G401 (cell line): ENCODE data around the gene THOC1. TPM values are rescaled to one million over a fixed set of nuclear protein-coding genes. Genes with fewer than 3 reads are reported as not detected.

Source experiments
- DNase-seq: peaks from one replicate; pipeline ENCODE4 v3.0.0-alpha.2; 2015; ENCODE audit warnings: low spot score
- in situ Hi-C: cut with HindIII; loops from 2 replicates; pipeline ENCODE4 v1.10.0; 2016; ENCODE audit warnings: low sequenced_read_pairs, mixed read lengths
- total RNA-seq: library from RNA; depleted of rRNA; stranded (reverse); fragments of >200 nt; shearing (Covaris generic); gene quantifications from 2 replicates; pipeline ENCODE4 v1.2.3, GENCODE V29; 2014

The THOC1 gene
- total RNA-seq, 1 experiment from 2014 or later: 63.2 TPM

DNA sequence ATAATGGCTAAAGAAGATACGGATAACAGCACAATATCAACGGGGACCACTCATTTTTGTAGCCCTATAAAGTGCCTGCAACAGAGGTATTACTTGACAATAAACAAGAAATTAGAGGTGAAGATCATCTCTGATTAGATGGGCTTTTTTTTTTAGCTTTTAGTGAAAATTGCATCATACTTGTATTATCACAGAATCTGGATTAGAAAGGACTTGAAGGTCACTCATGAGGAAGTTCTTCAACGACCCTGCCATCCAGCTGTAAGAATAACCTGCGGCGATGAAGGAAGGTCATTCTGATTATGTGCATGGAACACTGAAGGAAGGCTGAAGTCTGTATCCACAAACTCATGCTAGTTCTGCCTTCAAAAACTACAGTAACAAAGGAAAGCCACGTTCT is 40.5 kb downstream of the THOC1 start:
- no peak for DNase-seq
- in situ Hi-C loops: no loop called here

DNA sequence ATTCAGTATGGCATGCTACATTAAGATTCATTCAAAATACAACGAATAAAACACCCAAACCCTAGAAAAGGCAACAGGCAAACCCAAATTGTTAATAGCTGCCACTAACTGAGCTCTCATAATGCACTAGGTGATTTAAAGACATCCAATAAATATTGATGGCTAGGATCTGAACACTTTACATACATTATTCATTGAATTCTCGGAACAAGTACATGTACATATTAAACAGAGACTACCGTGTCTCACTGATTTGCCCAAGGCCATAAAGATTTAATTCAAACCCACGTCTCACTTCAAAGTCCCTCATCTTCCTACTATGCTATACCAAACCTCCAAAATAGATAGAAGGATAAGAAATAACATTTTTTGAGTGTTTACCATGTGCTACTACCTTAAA is 42.1 kb downstream of the THOC1 start:
- in situ Hi-C loops: no loop called here
- no peak for DNase-seq

DNA sequence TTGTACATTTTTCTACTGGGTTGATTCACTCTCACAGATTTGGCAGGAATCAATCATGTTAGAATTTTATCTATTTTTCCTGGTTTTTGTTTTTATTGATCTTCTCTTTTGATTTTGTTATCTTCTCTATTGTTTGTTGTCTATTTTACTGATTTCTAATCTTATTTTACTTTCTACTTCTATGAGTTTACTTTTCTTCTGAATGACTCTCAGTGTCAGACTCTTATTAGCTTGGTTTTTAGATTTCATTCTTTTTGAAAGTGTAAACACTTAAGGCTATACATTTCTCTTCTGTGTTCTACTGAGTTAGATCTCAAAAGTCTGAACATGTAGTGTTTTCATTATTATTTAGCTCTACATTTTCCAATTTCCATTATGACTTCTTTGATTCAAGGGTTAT is 47.1 kb downstream of the THOC1 start:
- no peak for DNase-seq
- in situ Hi-C loops: no loop called here

DNA sequence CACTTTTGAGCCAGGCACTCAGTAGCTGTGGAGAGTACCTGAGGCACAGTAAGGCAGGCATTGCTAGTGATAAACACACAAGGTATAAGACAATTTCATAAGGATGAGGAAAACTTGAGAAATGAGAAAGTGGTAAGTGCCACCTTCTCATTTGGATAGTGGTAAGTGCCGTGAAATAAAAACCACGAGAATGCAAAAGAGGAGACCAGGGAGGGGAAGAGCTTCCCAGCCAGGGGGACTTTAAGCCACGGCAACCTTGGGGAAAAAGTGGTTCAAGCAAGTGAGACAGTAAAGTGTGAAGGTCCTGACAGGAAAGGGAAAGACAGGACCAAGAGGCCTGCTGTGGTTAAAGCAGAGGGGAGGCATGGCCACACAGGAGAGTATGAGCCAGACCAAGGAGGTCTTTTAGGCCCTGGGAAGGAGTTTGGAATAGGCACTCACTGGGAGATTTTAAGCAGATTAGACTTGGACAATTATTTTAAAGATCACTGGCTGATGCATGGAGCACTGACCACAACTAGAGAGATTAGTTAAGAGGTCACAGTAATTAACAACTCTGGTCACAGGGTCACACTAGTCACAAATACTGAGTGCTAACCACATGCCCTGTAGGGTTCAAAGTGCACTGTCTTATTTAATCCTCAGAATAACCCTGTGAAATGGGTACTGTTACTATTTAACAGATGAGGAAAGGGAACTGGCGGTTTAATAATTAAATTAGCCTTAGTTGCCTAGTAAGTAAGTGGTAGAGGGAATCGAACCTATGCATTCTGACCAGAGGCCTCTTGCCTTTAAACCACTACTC is 50.1 kb downstream of the THOC1 start:
- in situ Hi-C loops: no loop called here
- DNase-seq: no peak

DNA sequence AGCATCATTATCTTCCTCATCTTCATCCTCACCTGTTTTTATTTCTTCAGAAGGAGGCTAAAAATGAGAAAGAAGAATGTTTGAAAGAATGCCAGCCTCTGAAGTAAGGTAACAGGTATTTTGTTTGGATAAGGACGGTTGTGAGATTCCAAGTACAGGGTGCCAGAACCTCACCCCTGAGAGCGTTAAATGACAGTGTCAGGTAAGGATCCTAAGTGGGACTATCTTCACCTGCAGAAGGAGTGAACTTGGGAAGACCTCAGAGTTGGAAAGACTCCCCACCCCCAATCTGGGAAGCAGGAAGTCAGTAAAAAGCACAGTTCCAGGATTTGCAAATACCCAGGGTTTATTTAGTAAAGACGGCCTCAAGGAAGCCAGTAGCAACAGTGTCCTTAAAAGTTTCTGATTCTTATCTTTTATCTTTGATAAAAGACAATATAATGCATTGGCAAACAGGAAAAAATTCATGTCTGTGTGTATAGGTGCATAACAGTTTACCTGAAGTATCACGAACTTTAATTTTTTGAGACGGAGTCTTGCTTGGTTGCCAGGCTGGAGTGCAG is 52.3 kb downstream of the THOC1 start:
- in situ Hi-C loops: no loop called here
- DNase-seq: no peak

DNA sequence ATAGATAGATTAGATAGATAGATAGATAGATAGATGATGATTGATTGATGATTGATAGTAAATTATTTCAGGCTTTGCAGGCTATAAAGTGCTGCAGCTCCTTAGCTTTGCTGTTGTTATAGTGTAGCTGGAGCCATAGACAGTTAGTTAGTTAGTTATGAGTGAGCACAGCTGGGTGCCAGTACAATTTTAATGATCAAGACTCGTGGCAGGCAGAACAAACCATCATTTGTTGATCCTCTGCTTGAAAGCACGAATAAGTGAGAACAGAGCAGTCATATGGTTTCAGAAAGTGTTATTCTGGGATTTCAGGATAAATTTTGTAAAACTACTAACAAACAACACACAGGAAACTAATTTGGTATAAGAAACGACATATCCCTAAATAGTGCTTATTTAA is 53.9 kb downstream of the THOC1 start:
- in situ Hi-C loops: no loop called here
- no peak for DNase-seq

DNA sequence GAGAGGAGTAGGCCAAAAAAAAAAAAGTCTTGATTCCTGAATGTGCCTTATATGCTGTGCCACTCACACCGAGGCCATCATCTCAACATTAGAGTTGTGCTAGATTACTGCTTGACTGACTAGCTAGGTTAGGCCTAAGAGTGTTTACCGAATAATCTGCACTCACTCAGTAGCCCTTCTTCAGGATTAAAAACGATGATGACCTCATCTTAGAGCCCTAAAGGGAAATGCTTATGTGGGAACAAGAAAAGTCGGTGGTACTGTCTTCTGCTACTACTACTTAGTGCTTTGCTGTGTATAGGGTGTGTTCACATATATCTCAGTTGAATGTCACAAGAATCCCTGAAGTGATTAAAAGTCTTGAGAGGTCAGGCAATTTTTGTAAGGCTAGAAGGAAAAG is 54.3 kb downstream of the THOC1 start:
- in situ Hi-C loops: no loop called here
- no peak for DNase-seq

DNA sequence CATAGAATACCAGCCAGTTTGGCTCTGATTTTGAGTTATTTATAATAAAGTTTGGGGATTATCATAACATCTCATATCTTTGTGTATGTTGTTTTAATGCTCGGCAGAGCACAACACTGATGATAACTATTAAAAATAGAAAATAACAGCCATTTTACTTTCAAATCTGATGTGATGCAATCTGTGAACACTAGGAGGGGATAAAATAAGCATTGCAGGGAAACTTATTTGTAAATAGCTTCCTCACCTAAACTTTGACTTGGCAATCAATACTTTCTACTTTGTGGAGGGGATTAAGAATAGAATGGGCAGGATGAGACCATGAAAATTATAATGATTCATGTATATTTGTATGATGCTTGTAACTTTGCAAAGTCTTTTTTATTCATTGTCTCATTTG is 55.1 kb downstream of the THOC1 start:
- in situ Hi-C loops: no loop called here
- no peak for DNase-seq

DNA sequence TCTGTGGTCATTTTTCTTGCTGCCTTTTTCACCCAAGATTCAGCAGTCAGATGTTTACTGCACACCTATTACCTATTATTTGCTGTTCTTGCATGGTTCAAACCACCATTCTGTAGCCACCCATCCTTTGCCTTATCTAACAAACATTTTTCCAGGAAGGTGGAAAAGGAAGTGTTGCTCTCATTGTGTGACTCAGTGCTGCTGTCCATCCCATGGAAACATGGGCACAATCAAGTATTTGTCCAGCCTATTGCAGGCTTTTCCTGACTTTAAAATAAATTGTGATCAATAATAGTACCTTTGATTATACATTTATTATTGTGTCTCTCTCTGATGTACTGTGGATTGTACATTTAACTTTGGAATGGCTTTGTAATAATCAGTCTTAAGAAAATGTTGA is 56.3 kb downstream of the THOC1 start:
- in situ Hi-C loops: no loop called here
- DNase-seq: no peak

DNA sequence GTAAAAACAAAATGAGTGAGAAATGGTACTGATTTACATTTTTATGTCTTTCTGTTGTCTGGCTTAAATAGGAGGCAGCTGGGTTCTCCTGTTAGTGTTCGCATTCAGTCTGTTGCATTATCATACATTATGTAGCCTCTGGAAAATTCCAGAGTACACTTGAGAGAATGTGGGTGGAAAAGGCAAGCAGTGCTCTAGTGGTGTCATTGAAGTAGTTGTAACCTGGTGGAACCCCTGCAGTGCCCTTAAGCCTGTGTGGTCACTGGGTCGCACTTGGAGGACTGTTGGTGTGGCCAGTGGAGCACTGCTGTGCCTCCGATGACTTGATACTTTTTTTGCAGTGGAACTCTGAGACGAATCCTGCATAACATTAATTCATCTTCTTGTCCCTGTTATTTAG is 57.1 kb downstream of the THOC1 start:
- no peak for DNase-seq
- in situ Hi-C loops: no loop called here

DNA sequence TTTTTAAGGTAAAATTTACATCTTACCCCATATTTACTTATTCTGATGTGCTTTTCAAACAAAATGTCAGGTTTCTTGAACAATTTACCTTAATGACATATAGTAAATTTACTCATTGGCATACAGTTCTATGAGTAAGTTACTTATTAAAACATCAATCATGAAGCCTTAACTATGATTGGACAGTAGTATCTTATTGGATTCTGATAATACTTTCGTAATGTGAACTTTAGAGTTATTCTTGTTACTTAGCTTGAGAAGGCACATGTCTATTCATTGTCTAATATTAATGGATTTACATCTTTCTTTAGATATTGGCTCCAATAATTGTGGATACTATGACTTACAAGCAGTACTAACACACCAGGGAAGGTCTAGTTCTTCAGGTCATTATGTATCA is 57.8 kb downstream of the THOC1 start:
- in situ Hi-C loops: no loop called here
- DNase-seq: no peak

DNA sequence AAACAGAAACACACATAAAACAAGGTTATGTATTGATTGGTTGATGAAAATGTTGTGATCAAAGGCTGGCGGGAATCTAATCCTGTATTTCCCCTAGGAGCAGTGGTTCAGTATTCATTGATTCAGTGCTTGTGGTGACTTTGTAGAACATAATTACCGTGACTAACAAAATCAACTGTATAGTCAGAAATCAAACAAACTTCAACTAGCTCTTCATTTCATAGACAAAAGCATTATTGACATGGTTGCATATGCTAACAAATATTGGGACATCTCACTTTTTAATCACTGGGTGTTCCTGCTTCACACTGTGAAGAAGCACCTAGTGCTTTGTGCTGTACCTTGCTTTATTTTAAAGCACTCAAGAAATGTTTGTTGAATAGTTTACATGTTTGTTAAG is 68.1 kb downstream of the THOC1 start:
- DNase-seq: no peak
- in situ Hi-C loops: no loop called here

DNA sequence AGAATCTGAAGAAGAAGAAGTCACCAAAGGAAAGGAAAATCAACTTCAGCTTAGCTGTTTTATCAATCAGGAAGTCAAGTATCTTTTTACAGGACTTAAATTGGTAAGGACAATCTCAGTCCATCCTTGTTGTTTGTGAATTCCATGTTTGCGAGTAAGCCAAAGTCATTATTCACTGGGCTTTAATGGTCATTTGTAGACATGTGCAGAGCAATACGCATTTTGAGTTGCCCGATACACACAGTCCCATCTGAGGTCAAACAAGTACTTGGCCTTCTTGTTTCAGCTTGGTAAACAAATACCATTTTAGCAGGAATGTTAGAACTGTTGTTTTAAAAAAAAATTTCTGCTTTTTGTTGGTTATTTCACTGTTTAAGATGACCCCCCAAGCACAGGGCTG is 68.6 kb downstream of the THOC1 start:
- no peak for DNase-seq
- in situ Hi-C loops: no loop called here

DNA sequence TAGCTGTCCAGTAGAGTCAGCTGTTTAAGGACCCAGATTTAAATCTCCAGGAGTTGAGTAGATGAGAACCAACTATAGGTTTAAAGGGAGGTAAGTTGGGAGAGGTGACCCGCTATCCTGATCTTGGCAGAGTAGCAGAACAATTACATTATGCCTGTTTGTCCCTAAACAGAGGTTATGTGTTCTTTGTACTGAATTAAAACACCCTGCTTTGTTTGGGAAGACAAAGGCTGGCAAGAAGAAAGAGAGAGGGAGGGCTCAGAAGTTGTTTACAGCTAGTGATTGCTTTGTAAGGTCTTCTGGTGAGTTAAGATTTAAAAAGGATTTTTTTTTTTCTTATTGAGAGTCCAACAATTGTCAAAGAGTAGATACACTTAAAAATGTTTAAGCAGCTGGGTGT is 72.2 kb downstream of the THOC1 start:
- in situ Hi-C loops: no loop called here
- DNase-seq: no peak

DNA sequence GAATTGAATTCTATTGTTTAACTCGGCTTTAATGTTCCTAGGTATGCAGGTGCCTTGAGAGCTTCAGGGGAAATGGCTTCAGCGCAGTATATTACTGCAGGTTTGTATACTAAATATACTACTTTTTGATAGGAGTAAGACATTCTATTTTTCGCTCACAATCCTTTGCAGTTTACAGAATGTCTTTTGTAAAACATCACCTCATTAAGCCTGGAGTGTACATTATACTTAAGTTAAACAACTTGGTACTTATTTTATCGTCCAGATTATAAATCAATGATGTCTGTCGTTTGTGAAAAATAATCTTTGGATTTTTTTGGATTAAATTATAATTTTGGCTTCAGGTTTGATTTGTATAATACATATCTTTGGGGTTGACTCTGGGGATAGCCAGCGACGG is 75.0 kb downstream of the THOC1 start:
- no peak for DNase-seq
- in situ Hi-C loops: no loop called here

DNA sequence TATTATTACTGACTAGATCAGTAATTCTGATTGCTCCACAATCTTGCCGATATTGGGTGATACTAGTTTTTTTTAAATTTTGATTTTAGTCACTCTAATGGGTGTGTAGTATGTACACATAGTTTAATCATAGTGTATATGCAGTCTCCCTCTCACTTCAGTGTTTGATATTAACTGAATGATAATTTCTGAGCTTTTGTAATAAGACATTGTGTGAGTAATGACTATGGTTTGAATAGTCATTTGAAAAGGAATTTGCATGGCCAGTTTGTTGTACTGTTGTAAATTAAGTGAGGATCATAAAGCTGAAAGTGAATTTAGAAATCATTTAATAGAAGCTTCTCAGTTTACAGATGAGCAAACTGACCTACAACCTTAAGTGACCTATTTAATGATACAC is 76.1 kb downstream of the THOC1 start:
- DNase-seq: no peak
- in situ Hi-C loops: no loop called here

DNA sequence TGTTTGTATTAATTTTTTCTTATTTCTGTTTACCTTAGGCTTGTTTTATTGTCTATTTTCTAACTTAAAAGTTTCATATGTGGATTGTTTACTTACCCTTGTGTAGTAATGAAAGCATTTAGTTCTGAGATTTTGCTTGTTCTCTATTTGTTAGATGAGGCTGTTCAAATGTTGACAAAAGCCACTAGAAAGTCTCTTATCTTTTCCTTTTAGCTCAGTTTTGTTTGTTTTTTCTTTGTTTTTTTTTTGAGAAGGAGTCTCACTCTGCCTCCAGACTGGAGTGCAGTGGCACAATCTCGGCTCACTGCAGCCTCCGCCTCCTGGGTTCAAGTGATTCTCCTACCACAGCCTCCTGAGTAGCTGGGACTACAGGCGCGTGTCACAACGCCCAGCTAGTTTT is 78.6 kb downstream of the THOC1 start:
- no peak for DNase-seq

DNA sequence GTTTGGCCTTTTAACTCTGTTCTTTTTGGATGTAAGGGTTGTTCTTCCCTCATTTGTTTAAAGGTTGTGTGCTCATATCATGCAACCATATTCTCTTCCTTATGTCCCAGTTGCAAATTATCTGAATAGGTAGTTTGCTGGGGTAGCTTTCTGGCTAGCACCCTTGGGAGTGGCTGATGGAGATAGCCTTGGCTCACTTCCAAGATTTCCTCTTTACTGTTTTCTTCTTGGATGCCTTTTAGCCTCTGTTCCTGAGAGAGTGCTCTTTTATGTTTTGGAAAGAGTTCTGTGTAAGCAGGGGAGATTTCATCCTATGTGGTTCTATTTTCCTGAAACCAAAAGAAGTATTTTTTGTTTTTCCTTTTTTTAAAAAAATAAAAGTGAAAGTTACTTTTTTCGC is 84.1 kb downstream of the THOC1 start:
- DNase-seq: peak; percentile 14
- in situ Hi-C loops: no loop called here

More for the DNA sequence above, 78.6 kb downstream of the THOC1 start:
- in situ Hi-C loops: no loop called here

DNA sequence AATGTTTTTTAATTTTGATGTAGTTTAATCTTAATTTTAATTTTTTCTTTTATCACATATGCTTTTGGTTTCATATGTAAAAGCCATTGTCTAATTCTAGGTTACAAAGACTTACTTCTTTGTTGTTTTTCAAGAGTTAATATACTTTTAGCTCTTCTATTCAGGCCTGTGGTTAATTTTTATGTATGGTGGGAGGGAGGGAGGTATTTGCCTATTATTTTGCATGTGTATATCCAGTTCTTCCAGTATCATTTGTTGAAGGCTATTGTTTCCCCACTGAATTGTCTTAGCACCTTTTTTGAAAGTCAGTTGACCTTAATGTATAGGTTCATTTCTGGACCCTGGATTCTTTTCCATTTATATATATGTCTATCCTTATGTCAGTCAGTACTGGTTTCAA is 86.1 kb downstream of the THOC1 start:
- in situ Hi-C loops: no loop called here
- DNase-seq: no peak

DNA sequence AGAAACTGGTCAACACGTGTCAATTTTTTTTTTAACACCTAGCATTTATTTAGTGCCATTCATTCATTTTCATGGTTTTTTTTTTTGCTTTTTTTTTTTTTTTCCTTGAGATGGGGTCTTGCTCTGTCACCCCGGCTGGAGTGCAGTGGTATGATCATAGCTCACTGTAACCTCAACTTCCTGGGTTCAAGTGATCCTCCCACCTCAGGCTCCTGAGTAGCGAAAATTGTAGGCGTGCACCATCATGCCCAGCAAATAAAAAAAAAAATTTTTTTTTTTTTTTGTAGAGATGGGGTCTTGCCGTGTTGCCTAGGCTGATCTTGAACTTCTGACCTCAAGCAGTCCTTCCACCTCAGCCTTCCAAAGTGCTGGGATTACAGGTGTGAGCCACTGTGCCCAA is 88.3 kb downstream of the THOC1 start:
- no peak for DNase-seq
- in situ Hi-C loops: no loop called here

DNA sequence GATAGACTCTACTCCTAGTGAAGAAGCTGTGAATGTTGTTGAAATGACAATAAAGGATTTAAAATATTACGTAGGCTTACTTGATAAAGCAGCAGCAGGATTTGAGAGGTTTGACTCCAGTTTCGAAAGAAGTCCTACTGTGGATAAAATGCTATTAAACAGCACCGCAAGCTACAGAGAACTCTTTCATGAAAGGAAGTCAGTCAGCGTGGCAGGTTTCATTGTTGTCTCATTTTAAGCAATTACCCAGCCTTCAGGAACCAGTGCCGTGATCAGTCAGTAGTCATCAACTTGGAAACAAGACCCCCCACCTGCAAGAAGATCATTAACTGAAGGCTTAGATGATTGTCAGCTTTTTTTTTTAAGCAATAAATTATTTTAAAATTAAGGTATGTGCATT is 95.5 kb downstream of the THOC1 start:
- in situ Hi-C loops: no loop called here

More for the DNA sequence above, 95.5 kb downstream of the THOC1 start:
- DNase-seq: no peak
